HepG2 (cell line): ENCODE measurements around the gene CES2. TPM values are rescaled to one million over a fixed set of nuclear protein-coding genes. Genes with fewer than 3 reads are reported as not detected.

ENCODE experiments used
- ATF5 ChIP-seq: sonication (generic); formaldehyde crosslinking; IDR thresholded peaks from 2 replicates; pipeline ENCODE4 v1.4.0; 2020; ENCODE audit warnings: mild to moderate bottlenecking, low read depth, missing genetic modification reagents
- JUNB ChIP-seq: sonication (generic); formaldehyde crosslinking; IDR thresholded peaks from 2 replicates; pipeline ENCODE4 v1.8.0; 2022; ENCODE audit warnings: missing genetic modification reagents, mild to moderate bottlenecking, borderline replicate concordance
- PAWR ChIP-seq: sonication (generic); formaldehyde crosslinking; IDR thresholded peaks from 2 replicates; pipeline ENCODE4 v1.4.0; 2020; ENCODE audit warnings: missing genetic modification reagents, mild to moderate bottlenecking, borderline replicate concordance
- RBM39 ChIP-seq: fragments of 200-400 bp; formaldehyde crosslinking; IDR thresholded peaks from one replicate; pipeline ENCODE4 v1.6.1; 2018; ENCODE audit warnings: antibody characterized with exemption, mild to moderate bottlenecking, low read depth, low read length; ENCODE audit not compliant: poor library complexity, severe bottlenecking
- ZBTB26 ChIP-seq: IDR thresholded peaks from 2 replicates; pipeline ENCODE4 v1.6.1; 2016; ENCODE audit warnings: missing compliant biosample characterization, missing genetic modification reagents, borderline replicate concordance
- ZHX2 ChIP-seq, 2 experiments: sonication (generic) in 1 of 2; formaldehyde crosslinking in 1 of 2; IDR thresholded peaks; 2 replicates each; pipeline versions ENCODE4 v1.6.1 to v1.9.0; 2014 to 2022; ENCODE audit warnings: antibody characterized with exemption in 1 of 2, borderline replicate concordance in 1 of 2, inconsistent platforms in 1 of 2, low read depth in 1 of 2, missing genetic modification reagents in 1 of 2
- ZNF543 ChIP-seq: sonication (generic); formaldehyde crosslinking; IDR thresholded peaks from 2 replicates; pipeline ENCODE4 v1.4.0; 2020; ENCODE audit warnings: mild to moderate bottlenecking, missing genetic modification reagents
- polyA plus RNA-seq, 8 experiments: library from polyadenylated mRNA; depleted of rRNA in 3 of 8; stranded (reverse) in 7 of 8; unstranded in 1 of 8; fragments of >200 nt; fragmentation: Illumina TruSeq in 4 of 8; extraction: Trizol in 4 of 8; gene quantifications; 2 replicates each; pipeline versions ENCODE4 v1.2.1 to v1.2.3, GENCODE V29; 2011 to 2016; ENCODE audit warnings: low read depth in 4 of 8, missing spikeins in 1 of 8, mixed read lengths in 1 of 8; ENCODE audit not compliant: insufficient read depth in 1 of 8
- total RNA-seq, 5 experiments: library from RNA; depleted of rRNA; stranded (reverse); fragments of >200 nt; fragmentation: Illumina TruSeq; extraction: Trizol; gene quantifications; 2 replicates each; pipeline ENCODE4 v1.2.3, GENCODE V29; 2016; ENCODE audit warnings: low read depth in 1 of 5
- TF ChIP-seq, protein P1 (sequence below): IDR thresholded peaks from 2 replicates; pipeline ENCODE4 v1.6.1; 2016

Gene CES2
- total and polyA plus RNA-seq, 2 of the 13 experiments (the other 11 are each of a cell fraction or from before 2014, with no cell fraction given) = 50.6 to 63.8 TPM

- TF ChIP-seq ZBTB26 (no peak), ATF5 (CRISPR knock-in tag) (no peak), ZNF543 (CRISPR knock-in tag) (no peak), ZHX2 (IDR thresholded peaks at IDR 0.05; ENCODE audit: low read depth) (no peak), ZHX2 (CRISPR knock-in tag; IDR thresholded peaks at IDR 0.05; ENCODE audit: borderline replicate concordance) (no peak), JUNB (no peak), PAWR (CRISPR knock-in tag) (no peak), RBM39 (peak; percentile 20)
- TF ChIP-seq, protein P1, sequence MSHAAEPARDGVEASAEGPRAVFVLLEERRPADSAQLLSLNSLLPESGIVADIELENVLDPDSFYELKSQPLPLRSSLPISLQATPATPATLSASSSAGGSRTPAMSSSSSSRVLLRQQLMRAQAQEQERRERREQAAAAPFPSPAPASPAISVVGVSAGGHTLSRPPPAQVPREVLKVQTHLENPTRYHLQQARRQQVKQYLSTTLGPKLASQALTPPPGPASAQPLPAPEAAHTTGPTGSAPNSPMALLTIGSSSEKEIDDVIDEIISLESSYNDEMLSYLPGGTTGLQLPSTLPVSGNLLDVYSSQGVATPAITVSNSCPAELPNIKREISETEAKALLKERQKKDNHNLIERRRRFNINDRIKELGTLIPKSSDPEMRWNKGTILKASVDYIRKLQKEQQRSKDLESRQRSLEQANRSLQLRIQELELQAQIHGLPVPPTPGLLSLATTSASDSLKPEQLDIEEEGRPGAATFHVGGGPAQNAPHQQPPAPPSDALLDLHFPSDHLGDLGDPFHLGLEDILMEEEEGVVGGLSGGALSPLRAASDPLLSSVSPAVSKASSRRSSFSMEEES = no peak
These were observed 17.6 kb upstream of the CES2 start (continued) for GRCh38 chr16:66917741-66918140.
